ENCODE data around the gene COMMD6.

The COMMD6 gene

DNA sequence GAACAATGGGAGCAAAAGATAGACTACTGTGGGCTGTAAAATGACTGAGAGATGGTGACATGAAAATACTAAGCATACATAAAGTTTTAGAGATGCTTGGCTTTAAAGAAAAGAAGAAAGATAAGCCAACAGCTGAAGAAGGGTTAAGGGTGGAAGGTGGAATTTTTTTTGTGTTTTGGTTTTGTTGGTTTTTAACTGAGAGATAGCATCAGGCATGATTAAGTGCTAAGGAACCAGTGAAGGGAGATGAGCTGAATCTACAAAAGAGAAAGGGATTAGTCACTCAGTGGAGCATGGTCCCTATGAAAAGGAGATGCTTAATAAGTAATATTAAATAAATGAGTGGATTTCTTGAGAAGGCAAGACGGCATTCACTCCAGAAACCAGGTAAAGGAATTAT is 43.1 kb downstream of the COMMD6 start:
- Histone ChIP-seq H2AFZ (ENCODE audit: low read length) (no peak overlapping the region), H3K36me3 (replicated peaks in 1 of 2; ENCODE audit: control insufficient read depth in 2 of 2, insufficient read depth in 2 of 2, low read length in 2 of 2) (no peaks in the 10 kb centered on the region), H2BK5ac (ENCODE audit: low read length) (no peak overlapping the region), H2AK5ac (ENCODE audit: low read depth, low read length) (no peak overlapping the region), H2BK15ac (ENCODE audit: low read length) (no peak overlapping the region), H3K23ac (ENCODE audit: low read depth, low read length, poor library complexity) (no peak overlapping the region), H3K18ac (ENCODE audit: low read length) (no peak overlapping the region), H2BK120ac (ENCODE audit: low read depth, low read length) (no peak overlapping the region), H3K14ac (ENCODE audit: low read length) (no peak overlapping the region), H2BK12ac (ENCODE audit: low read length) (no peak overlapping the region), H3K27ac (replicated peaks; ENCODE audit: low read length) (no peak overlapping the region), H3K4me2 (ENCODE audit: insufficient read depth, low read length, poor library complexity, severe bottlenecking) (no peak overlapping the region), H3K27me3 (ENCODE audit: control insufficient read depth in 3 of 3, insufficient read depth in 3 of 3, low read depth in 1 of 3, low read length in 3 of 3) (no peaks in the 10 kb centered on the region), H3K9me3 (replicated peaks in 1 of 2; ENCODE audit: control insufficient read depth in 2 of 2, insufficient read depth in 1 of 2, low read depth in 1 of 2, low read length in 2 of 2) (no peaks in the 10 kb centered on the region), H4K91ac (ENCODE audit: low read depth, low read length, poor library complexity) (no peak overlapping the region), H3K4me1 (ENCODE audit: control insufficient read depth in 2 of 2, insufficient read depth in 1 of 2, low read depth in 1 of 2, low read length in 2 of 2) (no peaks in the 10 kb centered on the region), H3K4ac (ENCODE audit: low read length) (no peak overlapping the region), H4K8ac (ENCODE audit: low read depth, low read length) (no peak overlapping the region), H3K9ac (ENCODE audit: low read depth, low read length, poor library complexity) (no peak overlapping the region), H3K79me1 (ENCODE audit: low read depth, low read length) (no peaks in the 10 kb centered on the region), H3K4me3 (ENCODE audit: low read length in 2 of 2) (no peak overlapping the region)
- no CpG with 5 or more reads among the region's 1 CpG for WGBS, 2 donors (ENCODE audit: extremely low coverage in 2 of 2, insufficient read length in 2 of 2, insufficient replicate concordance in 1 of 2)
- no peak for DNase-seq (ENCODE audit: low spot score)

DNA sequence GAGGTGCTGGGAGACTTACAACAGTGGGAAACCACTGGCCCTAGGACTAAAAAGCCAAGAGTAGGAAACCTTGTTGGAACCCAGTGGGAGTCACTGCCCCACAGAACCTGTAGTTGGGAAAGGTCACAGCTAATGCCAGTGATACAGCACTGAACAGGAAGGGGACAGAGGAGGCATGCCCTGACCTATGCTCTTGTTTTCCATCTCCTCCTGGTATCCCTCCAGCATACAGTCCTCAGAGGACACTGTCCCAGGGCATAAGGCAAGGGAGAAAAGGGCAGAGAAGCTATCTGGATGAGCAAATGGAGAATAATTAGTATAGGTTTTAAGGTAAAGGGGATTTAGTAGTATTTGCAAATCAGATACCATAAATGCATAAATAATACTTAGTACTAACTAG is 44.5 kb downstream of the COMMD6 start:
- H3K9me3 ChIP-seq (replicated peaks in 1 of 2; ENCODE audit: control insufficient read depth in 2 of 2, insufficient read depth in 1 of 2, low read depth in 1 of 2, low read length in 2 of 2): no peaks in the 10 kb centered on the region
- H3K4me3 ChIP-seq (ENCODE audit: low read length in 2 of 2): no peak overlapping the region
- no peak overlapping the region for H4K8ac ChIP-seq (ENCODE audit: low read depth, low read length)
- H3K4me1 ChIP-seq (ENCODE audit: control insufficient read depth in 2 of 2, insufficient read depth in 1 of 2, low read depth in 1 of 2, low read length in 2 of 2): no peaks in the 10 kb centered on the region
- no peak overlapping the region for H3K23ac ChIP-seq (ENCODE audit: low read depth, low read length, poor library complexity)
- H3K9ac ChIP-seq (ENCODE audit: low read depth, low read length, poor library complexity): no peak overlapping the region
- no peaks in the 10 kb centered on the region for H3K36me3 ChIP-seq (replicated peaks in 1 of 2; ENCODE audit: control insufficient read depth in 2 of 2, insufficient read depth in 2 of 2, low read length in 2 of 2)
- H2AFZ ChIP-seq (ENCODE audit: low read length): no peak overlapping the region
- H2AK5ac ChIP-seq (ENCODE audit: low read depth, low read length): no peak overlapping the region
- H4K91ac ChIP-seq (ENCODE audit: low read depth, low read length, poor library complexity): no peak overlapping the region
- no peak for DNase-seq (ENCODE audit: low spot score)
- H3K27me3 ChIP-seq (ENCODE audit: control insufficient read depth in 3 of 3, insufficient read depth in 3 of 3, low read depth in 1 of 3, low read length in 3 of 3): no peaks in the 10 kb centered on the region
- H2BK5ac ChIP-seq (ENCODE audit: low read length): no peak overlapping the region
- H2BK120ac ChIP-seq (ENCODE audit: low read depth, low read length): no peak overlapping the region
- H2BK15ac ChIP-seq (ENCODE audit: low read length): no peak overlapping the region
- no peak overlapping the region for H3K4ac ChIP-seq (ENCODE audit: low read length)
- no peak overlapping the region for H3K18ac ChIP-seq (ENCODE audit: low read length)
- H3K4me2 ChIP-seq (ENCODE audit: insufficient read depth, low read length, poor library complexity, severe bottlenecking): no peak overlapping the region
- H3K14ac ChIP-seq (ENCODE audit: low read length): no peak overlapping the region
- H2BK12ac ChIP-seq (ENCODE audit: low read length): no peak overlapping the region
- H3K79me1 ChIP-seq (ENCODE audit: low read depth, low read length): no peaks in the 10 kb centered on the region
- H3K27ac ChIP-seq (replicated peaks; ENCODE audit: low read length): no peak overlapping the region

DNA sequence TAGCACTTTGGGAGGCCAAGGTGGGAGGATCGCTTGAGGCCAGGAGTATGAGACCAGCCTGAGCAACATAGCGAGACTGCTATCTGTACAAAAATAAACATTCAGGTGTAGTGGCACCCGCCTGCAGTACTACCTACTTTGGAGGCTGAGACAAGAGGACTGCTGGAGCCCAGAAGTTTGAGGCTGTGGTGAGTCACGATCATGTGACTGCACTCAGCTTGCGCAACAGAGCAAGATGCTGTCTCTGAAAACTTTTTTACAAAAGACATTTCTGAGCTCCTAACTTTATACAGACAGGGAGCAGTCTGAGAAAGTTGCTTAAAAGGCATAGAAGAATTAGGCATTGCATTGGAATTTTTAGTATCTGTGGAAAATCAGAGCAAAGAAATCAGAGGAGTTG is 45.3 kb downstream of the COMMD6 start:
- no peak overlapping the region for H3K4me3 ChIP-seq (ENCODE audit: low read length in 2 of 2)
- no peak overlapping the region for H3K9ac ChIP-seq (ENCODE audit: low read depth, low read length, poor library complexity)
- H3K23ac ChIP-seq (ENCODE audit: low read depth, low read length, poor library complexity): no peak overlapping the region
- H3K36me3 ChIP-seq (replicated peaks in 1 of 2; ENCODE audit: control insufficient read depth in 2 of 2, insufficient read depth in 2 of 2, low read length in 2 of 2): no peaks in the 10 kb centered on the region
- no peak overlapping the region for H2BK120ac ChIP-seq (ENCODE audit: low read depth, low read length)
- no peaks in the 10 kb centered on the region for H3K9me3 ChIP-seq (replicated peaks in 1 of 2; ENCODE audit: control insufficient read depth in 2 of 2, insufficient read depth in 1 of 2, low read depth in 1 of 2, low read length in 2 of 2)
- no peaks in the 10 kb centered on the region for H3K4me1 ChIP-seq (ENCODE audit: control insufficient read depth in 2 of 2, insufficient read depth in 1 of 2, low read depth in 1 of 2, low read length in 2 of 2)
- H4K91ac ChIP-seq (ENCODE audit: low read depth, low read length, poor library complexity): no peak overlapping the region
- no peak overlapping the region for H3K4ac ChIP-seq (ENCODE audit: low read length)
- no peak overlapping the region for H3K4me2 ChIP-seq (ENCODE audit: insufficient read depth, low read length, poor library complexity, severe bottlenecking)
- H2AK5ac ChIP-seq (ENCODE audit: low read depth, low read length): no peak overlapping the region
- no peak overlapping the region for H3K18ac ChIP-seq (ENCODE audit: low read length)
- no peak overlapping the region for H4K8ac ChIP-seq (ENCODE audit: low read depth, low read length)
- H3K14ac ChIP-seq (ENCODE audit: low read length): no peak overlapping the region
- DNase-seq (ENCODE audit: low spot score): no peak
- no peaks in the 10 kb centered on the region for H3K79me1 ChIP-seq (ENCODE audit: low read depth, low read length)
- no peak overlapping the region for H2AFZ ChIP-seq (ENCODE audit: low read length)
- no peak overlapping the region for H3K27ac ChIP-seq (replicated peaks; ENCODE audit: low read length)
- H2BK12ac ChIP-seq (ENCODE audit: low read length): no peak overlapping the region
- no peak overlapping the region for H2BK5ac ChIP-seq (ENCODE audit: low read length)
- no peak overlapping the region for H2BK15ac ChIP-seq (ENCODE audit: low read length)
- no CpG with 5 or more reads among the region's 5 CpGs for WGBS, 2 donors (ENCODE audit: extremely low coverage in 2 of 2, insufficient read length in 2 of 2, insufficient replicate concordance in 1 of 2)
- no peaks in the 10 kb centered on the region for H3K27me3 ChIP-seq (ENCODE audit: control insufficient read depth in 3 of 3, insufficient read depth in 3 of 3, low read depth in 1 of 3, low read length in 3 of 3)

DNA sequence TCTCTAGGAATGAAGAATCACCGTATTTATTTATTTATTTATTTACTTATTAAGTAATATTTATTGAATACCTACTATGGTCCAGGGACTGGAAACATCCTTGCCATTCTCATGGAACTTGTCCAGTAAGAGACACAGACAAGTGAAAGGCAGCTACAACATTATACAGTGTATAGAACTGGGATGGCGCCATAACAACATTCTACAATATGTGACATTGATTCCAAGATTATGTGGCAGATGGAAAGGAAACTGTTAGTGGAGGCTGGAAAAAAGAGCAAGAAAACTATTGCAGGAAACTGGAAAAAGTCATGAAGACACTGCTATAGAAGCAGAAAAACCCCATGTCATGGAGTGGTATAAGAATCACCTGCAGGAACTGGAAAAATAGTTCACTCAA is 46.3 kb downstream of the COMMD6 start:
- Histone ChIP-seq H3K27me3 (ENCODE audit: control insufficient read depth in 3 of 3, insufficient read depth in 3 of 3, low read depth in 1 of 3, low read length in 3 of 3) (no peaks in the 10 kb centered on the region), H2AK5ac (ENCODE audit: low read depth, low read length) (no peak overlapping the region), H4K91ac (ENCODE audit: low read depth, low read length, poor library complexity) (no peak overlapping the region), H2BK12ac (ENCODE audit: low read length) (no peak overlapping the region), H3K4ac (ENCODE audit: low read length) (no peak overlapping the region), H3K9ac (ENCODE audit: low read depth, low read length, poor library complexity) (no peak overlapping the region), H2BK120ac (ENCODE audit: low read depth, low read length) (no peak overlapping the region), H3K27ac (replicated peaks; ENCODE audit: low read length) (no peak overlapping the region), H3K79me1 (ENCODE audit: low read depth, low read length) (no peaks in the 10 kb centered on the region), H3K4me2 (ENCODE audit: insufficient read depth, low read length, poor library complexity, severe bottlenecking) (no peak overlapping the region), H4K8ac (ENCODE audit: low read depth, low read length) (no peak overlapping the region), H3K4me1 (ENCODE audit: control insufficient read depth in 2 of 2, insufficient read depth in 1 of 2, low read depth in 1 of 2, low read length in 2 of 2) (no peaks in the 10 kb centered on the region), H3K4me3 (ENCODE audit: low read length in 2 of 2) (no peak overlapping the region), H3K14ac (ENCODE audit: low read length) (no peak overlapping the region), H2BK5ac (ENCODE audit: low read length) (no peak overlapping the region), H2AFZ (ENCODE audit: low read length) (no peak overlapping the region), H3K18ac (ENCODE audit: low read length) (no peak overlapping the region), H3K36me3 (replicated peaks in 1 of 2; ENCODE audit: control insufficient read depth in 2 of 2, insufficient read depth in 2 of 2, low read length in 2 of 2) (no peaks in the 10 kb centered on the region), H3K23ac (ENCODE audit: low read depth, low read length, poor library complexity) (no peak overlapping the region), H2BK15ac (ENCODE audit: low read length) (no peak overlapping the region), H3K9me3 (replicated peaks in 1 of 2; ENCODE audit: control insufficient read depth in 2 of 2, insufficient read depth in 1 of 2, low read depth in 1 of 2, low read length in 2 of 2) (no peaks in the 10 kb centered on the region)
- WGBS, 2 donors (ENCODE audit: extremely low coverage in 2 of 2, insufficient read length in 2 of 2, insufficient replicate concordance in 1 of 2): no CpG with 5 or more reads among the region's 2 CpGs
- no peak for DNase-seq (ENCODE audit: low spot score)

Measured in neuronal stem cell (in vitro differentiated cells).